GM13976 (cell line): Measurements from ENCODE around the gene RCSD1.

Experiments used
- DNase-seq: peaks from one replicate; pipeline ENCODE4 v3.0.0; 2012; ENCODE audit warnings: low spot score
- in situ Hi-C: fragments of 300-500 bp; cut with MboI; formaldehyde crosslinking; loops from one replicate; pipeline ENCODE4 v1.12.0; 2022; ENCODE audit warnings: low sequenced_read_pairs, mixed read lengths, inconsistent platforms; ENCODE audit not compliant: unreplicated experiment
- TF ChIP-seq, protein P1 (sequence below): IDR thresholded peaks from 2 replicates; pipeline ENCODE4 v1.5.1; 2012; ENCODE audit warnings: borderline replicate concordance, mild to moderate bottlenecking; ENCODE audit not compliant: insufficient read depth; ENCODE audit errors: extremely low read depth, missing control alignments, control extremely low read depth

RCSD1 gene

DNA sequence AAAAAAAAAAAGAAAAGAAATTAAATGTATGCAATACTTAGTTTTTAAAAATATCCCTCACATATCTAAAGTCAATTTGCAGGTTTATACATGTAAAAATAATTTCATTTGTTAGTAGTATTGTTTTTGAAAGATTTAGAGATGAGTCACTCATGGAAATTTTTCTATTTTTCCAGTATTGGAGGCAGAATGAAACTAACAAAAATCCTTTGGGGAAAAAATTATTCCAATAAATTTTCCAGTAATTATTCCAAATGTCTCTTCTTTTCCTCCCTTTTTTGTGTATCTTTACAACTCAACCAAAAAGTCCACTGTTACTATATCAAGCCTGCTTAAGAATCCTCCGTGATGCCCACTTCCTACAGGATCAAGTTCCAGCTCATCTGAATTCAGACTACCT lies 121.6 kb downstream of the RCSD1 start:
- TF ChIP-seq, protein P1, sequence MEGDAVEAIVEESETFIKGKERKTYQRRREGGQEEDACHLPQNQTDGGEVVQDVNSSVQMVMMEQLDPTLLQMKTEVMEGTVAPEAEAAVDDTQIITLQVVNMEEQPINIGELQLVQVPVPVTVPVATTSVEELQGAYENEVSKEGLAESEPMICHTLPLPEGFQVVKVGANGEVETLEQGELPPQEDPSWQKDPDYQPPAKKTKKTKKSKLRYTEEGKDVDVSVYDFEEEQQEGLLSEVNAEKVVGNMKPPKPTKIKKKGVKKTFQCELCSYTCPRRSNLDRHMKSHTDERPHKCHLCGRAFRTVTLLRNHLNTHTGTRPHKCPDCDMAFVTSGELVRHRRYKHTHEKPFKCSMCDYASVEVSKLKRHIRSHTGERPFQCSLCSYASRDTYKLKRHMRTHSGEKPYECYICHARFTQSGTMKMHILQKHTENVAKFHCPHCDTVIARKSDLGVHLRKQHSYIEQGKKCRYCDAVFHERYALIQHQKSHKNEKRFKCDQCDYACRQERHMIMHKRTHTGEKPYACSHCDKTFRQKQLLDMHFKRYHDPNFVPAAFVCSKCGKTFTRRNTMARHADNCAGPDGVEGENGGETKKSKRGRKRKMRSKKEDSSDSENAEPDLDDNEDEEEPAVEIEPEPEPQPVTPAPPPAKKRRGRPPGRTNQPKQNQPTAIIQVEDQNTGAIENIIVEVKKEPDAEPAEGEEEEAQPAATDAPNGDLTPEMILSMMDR = no peak
- no peak for DNase-seq
- in situ Hi-C loops = no loop called here

DNA sequence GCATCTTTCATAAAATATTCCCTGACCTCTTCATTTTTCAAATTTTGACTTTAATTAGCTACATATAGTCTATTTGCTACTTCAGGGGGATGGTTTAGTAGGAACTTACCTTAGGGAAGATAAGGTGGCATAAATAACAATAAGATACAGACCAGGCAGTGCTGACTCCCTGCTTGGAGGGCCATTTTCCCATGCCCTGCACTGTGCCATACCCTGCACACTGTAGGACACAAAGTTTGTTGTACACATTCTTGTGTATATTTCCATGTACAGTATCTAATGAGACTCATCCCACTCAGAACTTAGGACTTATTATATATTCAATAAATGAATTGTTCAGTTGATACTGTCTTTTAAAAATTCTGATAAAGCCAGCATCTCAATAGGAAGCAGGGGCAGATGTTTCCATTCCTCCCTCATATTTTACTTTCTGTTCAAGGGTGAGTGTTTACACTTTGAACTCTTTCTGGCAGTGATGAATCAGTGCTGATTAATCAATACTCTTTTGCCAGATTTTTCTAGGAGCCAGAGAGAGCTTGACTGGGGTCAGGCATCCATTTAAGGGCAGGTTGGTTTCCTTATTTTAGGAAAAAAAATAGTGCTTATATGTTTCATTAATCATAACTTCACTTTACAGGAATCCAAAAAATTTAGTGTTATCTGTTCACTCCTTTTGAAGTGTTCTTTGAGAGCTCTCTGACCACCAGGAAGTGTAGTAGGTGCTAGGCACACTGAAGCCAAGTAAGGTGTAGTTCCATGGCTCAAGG lies 122.4 kb downstream of the RCSD1 start:
- TF ChIP-seq, protein P1 = no peak
- no peak for DNase-seq
- in situ Hi-C loops = no loop called here

DNA sequence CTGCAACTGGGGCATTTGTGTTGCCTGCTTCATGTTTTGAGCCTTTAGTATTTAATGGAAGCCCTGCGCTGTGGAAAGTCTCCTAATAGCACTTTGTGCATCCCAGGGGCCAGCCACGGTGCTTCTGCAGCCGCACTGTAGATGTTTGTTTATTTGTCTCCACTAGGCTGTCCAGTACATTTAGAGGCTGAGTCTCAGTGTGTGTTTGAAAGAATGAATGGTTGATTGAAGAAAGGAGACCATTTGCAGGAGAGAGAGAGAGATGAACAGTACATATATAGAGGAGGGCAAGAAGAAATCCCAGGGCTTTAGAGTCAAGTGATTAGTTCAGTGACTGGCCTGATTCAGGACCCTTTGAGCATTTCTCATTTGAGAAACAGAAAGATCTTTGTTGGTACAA lies 125.6 kb downstream of the RCSD1 start:
- in situ Hi-C loops = no loop called here
- DNase-seq = no peak
- TF ChIP-seq, protein P1 = no peak
